NCI-H1105 treated with DMSO at 0.1 percent for 48 hours (cell line): ENCODE data around the gene LARP6.
"Not testable (repeated sequence)": the region's sequence is repeated elsewhere in the genome, so short reads cannot be mapped to it uniquely, and the experiment has no call there.

Experiments
- DNase-seq: peaks from one replicate; lab custom pipeline; 2025; lab: John Stamatoyannopoulos, UW

LARP6 gene

GRCh38 chr15:70853973-70854665 is at the start of gene LARP6:
LARP6 (minus strand) TSS chr15:70854157; CDS start chr15:70854088, 69 bp downstream.
- DNase-seq, result peak; percentile 72

- no peak for DNase-seq
Measured at GRCh38 chr15:70902107-70902506, 48.1 kb upstream of the LARP6 start.

- DNase-seq, result peak; percentile 86
Measured at GRCh38 chr15:70892912-70893560, 39.1 kb upstream of the LARP6 start.

- DNase-seq, result peak; percentile 99
Measured at GRCh38 chr15:70892002-70892911, 38.3 kb upstream of the LARP6 start, which contains the start of the genes LRRC49 and THAP10. LRRC49 (plus strand) TSS chr15:70892826; CDS start chr15:70892895, 69 bp downstream. THAP10 (minus strand) TSS chr15:70892433; CDS start chr15:70892272, 161 bp downstream.

GRCh38 chr15:70882361-70882760 is 28.4 kb upstream of the LARP6 start:
- DNase-seq, result no peak

- no peak for DNase-seq
Measured at GRCh38 chr15:70880781-70881180, 26.8 kb upstream of the LARP6 start.

- no peak for DNase-seq
Measured at GRCh38 chr15:70879401-70879800, 25.4 kb upstream of the LARP6 start.

GRCh38 chr15:70876683-70877082 is 22.7 kb upstream of the LARP6 start:
- no peak for DNase-seq

- no peak for DNase-seq
Measured at GRCh38 chr15:70876011-70876410, 22.1 kb upstream of the LARP6 start.

GRCh38 chr15:70875001-70875782 is 21.2 kb upstream of the LARP6 start:
- DNase-seq, result peak; percentile 11

- DNase-seq, result no peak
Measured at GRCh38 chr15:70873232-70874054, 19.5 kb upstream of the LARP6 start.

GRCh38 chr15:70871490-70871889 is 17.5 kb upstream of the LARP6 start:
- not testable (repeated sequence) for DNase-seq

GRCh38 chr15:70870051-70870450 is 16.1 kb upstream of the LARP6 start:
- DNase-seq, result no peak

- DNase-seq, result no peak
Measured at GRCh38 chr15:70869346-70869745, 15.4 kb upstream of the LARP6 start.

GRCh38 chr15:70867911-70868467 is 14.0 kb upstream of the LARP6 start:
- DNase-seq, result peak; percentile 47

GRCh38 chr15:70866982-70867641 is 13.2 kb upstream of the LARP6 start:
- no peak for DNase-seq

- DNase-seq, result no peak
Measured at GRCh38 chr15:70863450-70864218, 9.7 kb upstream of the LARP6 start.

- DNase-seq, result no peak
Measured at GRCh38 chr15:70859998-70860397, 6.0 kb upstream of the LARP6 start.

GRCh38 chr15:70859322-70859908 is 5.5 kb upstream of the LARP6 start:
- no peak for DNase-seq
